Vagina (tissue), 2 donors: ENCODE measurements around the gene DNMT1. TPM values are rescaled to one million over a fixed set of nuclear protein-coding genes. Genes with fewer than 3 reads are reported as not detected.
"Not testable (repeated sequence)": the region's sequence is repeated elsewhere in the genome, so short reads cannot be mapped to it uniquely, and the experiment has no call there.

Experiments
- DNase-seq, 2 donors: peaks; one replicate each; pipeline ENCODE4 v3.0.0-alpha.2; 2017; ENCODE audit errors: extremely low spot score in 2 of 2
- H3K27ac ChIP-seq: fragments of 200-600 bp; sonication (generic); one replicate; pipeline ENCODE4 v1.5.1; 2019
- H3K27me3 ChIP-seq: fragments of 200-600 bp; sonication (generic); one replicate; pipeline ENCODE4 v1.5.1; 2019
- H3K36me3 ChIP-seq, 2 donors: fragments of 200-600 bp; sonication (generic); one replicate each; pipeline ENCODE4 v1.5.1; 2017 to 2019
- H3K4me1 ChIP-seq: fragments of 200-600 bp; sonication (generic); one replicate; pipeline ENCODE4 v1.5.1; 2019
- H3K4me3 ChIP-seq, 2 donors: fragments of 200-600 bp; sonication (generic); 1 replicate in 1 of 2; 2 replicates in 1 of 2; pipeline ENCODE4 v1.5.1; 2016 to 2019
- H3K9me3 ChIP-seq: fragments of 200-600 bp; sonication (generic); one replicate; pipeline ENCODE4 v1.5.1; 2019
- CTCF ChIP-seq, 3 experiments: fragments of 450-650 bp in 2 of 3; fragments of 200-600 bp in 1 of 3; sonication (generic) in 1 of 3; IDR thresholded peaks; one replicate each; pipeline ENCODE4 v1.5.1; 2017 to 2019; ENCODE audit warnings: antibody characterized with exemption in 3 of 3, mild to moderate bottlenecking in 2 of 3, moderate library complexity in 2 of 3
- POLR2A ChIP-seq, 2 donors: fragments of 450-650 bp; IDR thresholded peaks; one replicate each; pipeline ENCODE4 v1.6.1; 2017; ENCODE audit warnings: antibody characterized with exemption in 2 of 2, mild to moderate bottlenecking in 2 of 2, moderate library complexity in 2 of 2
- POLR2AphosphoS5 ChIP-seq, 2 donors: sonication (generic); formaldehyde crosslinking; IDR thresholded peaks; one replicate each; pipeline ENCODE4 v1.9.0; 2017; ENCODE audit warnings: antibody characterized with exemption in 2 of 2, mild to moderate bottlenecking in 2 of 2, low read depth in 1 of 2; ENCODE audit not compliant: insufficient read depth in 1 of 2
- intact Hi-C: fragments of 100-400 bp; cut with DNase I; formaldehyde crosslinking; loops from one replicate; pipeline ENCODE4 v1.15.1; 2023
- total RNA-seq: library from RNA; depleted of rRNA; stranded (reverse); fragments of >200 nt; gene quantifications from one replicate; pipeline ENCODE4 v1.2.3, GENCODE V29; 2016

The DNMT1 gene
- total RNA-seq, 1 donor from 2014 or later: 36.8 TPM

DNA sequence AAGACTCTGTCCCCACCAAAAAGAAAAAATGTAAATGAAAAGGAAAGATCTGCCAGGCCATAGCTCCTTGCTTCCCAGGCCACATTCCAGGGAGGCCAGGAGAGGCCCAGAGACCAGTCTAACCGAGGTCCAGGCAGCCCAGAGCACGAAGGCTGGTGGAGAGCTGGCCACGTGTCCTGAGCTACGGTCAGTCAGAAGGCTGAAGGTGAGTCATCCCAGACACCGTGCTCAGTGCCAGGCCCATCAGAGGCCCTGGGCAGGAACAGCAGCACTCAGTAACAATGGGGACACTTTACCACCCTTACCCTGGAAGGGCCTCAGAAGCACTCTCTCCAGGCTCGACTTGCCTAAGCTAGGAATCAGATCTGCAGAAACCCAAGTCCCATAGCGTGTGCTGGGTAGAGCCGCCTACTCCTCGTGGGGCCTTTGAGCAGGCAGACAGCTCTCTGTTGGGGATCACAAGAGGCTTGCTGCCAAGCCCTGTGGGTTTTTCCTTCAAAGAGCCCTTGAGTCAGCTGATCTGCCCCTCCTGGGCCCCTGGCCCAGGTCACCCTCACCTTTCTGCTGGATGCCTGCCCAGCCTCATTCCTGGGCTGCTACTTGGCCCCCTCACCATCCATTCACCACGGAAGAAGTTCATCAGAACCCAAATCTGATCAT, 11.6 kb upstream of the DNMT1 start:
- no peak overlapping the region for H3K27ac ChIP-seq
- no peak for TF ChIP-seq CTCF (IDR thresholded peaks at IDR 0.05)
- no peak for TF ChIP-seq POLR2AphosphoS5 (IDR thresholded peaks at IDR 0.05; ENCODE audit: insufficient read depth in 1 of 2, low read depth in 1 of 2)
- TF ChIP-seq POLR2A (IDR thresholded peaks at IDR 0.05): no peak
- DNase-seq: no peak
- H3K27me3 ChIP-seq: no peaks in the 10 kb centered on the region
- no peak overlapping the region for H3K4me3 ChIP-seq
- intact Hi-C loops: no loop called here
- no peaks in the 10 kb centered on the region for H3K36me3 ChIP-seq
- no peaks in the 10 kb centered on the region for H3K4me1 ChIP-seq
- H3K9me3 ChIP-seq: no peaks in the 10 kb centered on the region

GRCh38 chr19:10205636-10206035, 10.9 kb upstream of the DNMT1 start:
- no peaks in the 10 kb centered on the region for H3K27me3 ChIP-seq
- H3K4me3 ChIP-seq: no peak overlapping the region
- intact Hi-C loops: no loop called here
- H3K9me3 ChIP-seq: no peaks in the 10 kb centered on the region
- H3K27ac ChIP-seq: no peak overlapping the region
- no peaks in the 10 kb centered on the region for H3K4me1 ChIP-seq
- TF ChIP-seq POLR2A (IDR thresholded peaks at IDR 0.05) (no peak), CTCF (IDR thresholded peaks at IDR 0.05) (no peak), POLR2AphosphoS5 (IDR thresholded peaks at IDR 0.05; ENCODE audit: insufficient read depth in 1 of 2, low read depth in 1 of 2) (no peak)
- no peak for DNase-seq
- no peaks in the 10 kb centered on the region for H3K36me3 ChIP-seq

GRCh38 chr19:10203686-10204085, 8.9 kb upstream of the DNMT1 start:
- Histone ChIP-seq H3K27ac (no peak overlapping the region), H3K27me3 (no peaks in the 10 kb centered on the region), H3K4me3 (no peak overlapping the region), H3K4me1 (no peaks in the 10 kb centered on the region), H3K36me3 (no peaks in the 10 kb centered on the region), H3K9me3 (no peaks in the 10 kb centered on the region)
- no peak for TF ChIP-seq POLR2A (IDR thresholded peaks at IDR 0.05)
- TF ChIP-seq POLR2AphosphoS5 (IDR thresholded peaks at IDR 0.05; ENCODE audit: insufficient read depth in 1 of 2, low read depth in 1 of 2): no peak
- no peak for TF ChIP-seq CTCF (IDR thresholded peaks at IDR 0.05)
- no peak for DNase-seq
- intact Hi-C loops: no loop called here

DNA sequence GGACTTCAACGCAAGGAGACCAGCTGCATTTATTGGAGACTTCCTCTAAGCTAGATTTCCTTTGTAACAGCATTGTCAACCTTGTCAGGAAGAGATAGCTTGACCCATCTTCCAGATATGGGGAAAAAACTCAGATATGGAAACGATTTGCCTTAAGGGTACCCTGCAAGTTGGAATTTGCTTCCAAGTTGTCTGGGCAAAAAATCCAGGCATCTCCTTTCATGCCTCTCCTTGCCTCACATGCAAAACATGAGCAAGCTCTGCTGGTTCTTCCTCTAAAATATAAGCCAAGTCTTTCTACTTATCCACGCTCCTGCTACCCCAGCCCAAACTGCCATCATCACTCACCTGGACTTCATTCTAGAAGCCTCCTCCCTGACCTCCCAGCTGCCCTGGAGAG, 6.4 kb upstream of the DNMT1 start:
- Histone ChIP-seq H3K4me3 (no peak overlapping the region), H3K36me3 (no peaks in the 10 kb centered on the region), H3K27ac (no peak overlapping the region), H3K9me3 (no peaks in the 10 kb centered on the region), H3K4me1 (no peaks in the 10 kb centered on the region), H3K27me3 (no peaks in the 10 kb centered on the region)
- intact Hi-C loops: no loop called here
- DNase-seq: no peak
- TF ChIP-seq POLR2AphosphoS5 (IDR thresholded peaks at IDR 0.05; ENCODE audit: insufficient read depth in 1 of 2, low read depth in 1 of 2): no peak
- no peak for TF ChIP-seq CTCF (IDR thresholded peaks at IDR 0.05)
- TF ChIP-seq POLR2A (IDR thresholded peaks at IDR 0.05): no peak

DNA sequence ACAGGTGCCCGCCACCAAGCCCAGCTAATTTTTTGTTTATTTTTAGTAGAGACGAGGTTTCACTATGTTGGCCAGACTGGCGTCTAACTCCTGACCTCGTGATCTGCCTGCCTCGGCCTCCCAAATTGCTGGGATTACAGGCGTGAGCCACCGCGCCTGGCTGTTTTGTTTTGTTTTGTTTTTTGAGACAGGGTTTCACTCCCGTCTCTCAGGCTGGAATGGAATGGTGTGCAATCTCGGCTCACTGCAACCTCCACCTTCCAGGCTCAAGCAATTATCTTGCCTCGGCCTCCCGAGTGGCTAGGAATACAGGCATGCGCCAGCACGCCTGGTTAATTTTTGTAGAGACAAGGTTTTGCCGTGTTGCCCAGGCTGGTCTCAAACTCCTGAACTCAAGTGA, 5.3 kb upstream of the DNMT1 start:
- H3K4me3 ChIP-seq, H3K27me3 ChIP-seq, H3K4me1 ChIP-seq, intact Hi-C loops, H3K36me3 ChIP-seq, H3K9me3 ChIP-seq, DNase-seq, H3K27ac ChIP-seq: not testable (repeated sequence)

DNA sequence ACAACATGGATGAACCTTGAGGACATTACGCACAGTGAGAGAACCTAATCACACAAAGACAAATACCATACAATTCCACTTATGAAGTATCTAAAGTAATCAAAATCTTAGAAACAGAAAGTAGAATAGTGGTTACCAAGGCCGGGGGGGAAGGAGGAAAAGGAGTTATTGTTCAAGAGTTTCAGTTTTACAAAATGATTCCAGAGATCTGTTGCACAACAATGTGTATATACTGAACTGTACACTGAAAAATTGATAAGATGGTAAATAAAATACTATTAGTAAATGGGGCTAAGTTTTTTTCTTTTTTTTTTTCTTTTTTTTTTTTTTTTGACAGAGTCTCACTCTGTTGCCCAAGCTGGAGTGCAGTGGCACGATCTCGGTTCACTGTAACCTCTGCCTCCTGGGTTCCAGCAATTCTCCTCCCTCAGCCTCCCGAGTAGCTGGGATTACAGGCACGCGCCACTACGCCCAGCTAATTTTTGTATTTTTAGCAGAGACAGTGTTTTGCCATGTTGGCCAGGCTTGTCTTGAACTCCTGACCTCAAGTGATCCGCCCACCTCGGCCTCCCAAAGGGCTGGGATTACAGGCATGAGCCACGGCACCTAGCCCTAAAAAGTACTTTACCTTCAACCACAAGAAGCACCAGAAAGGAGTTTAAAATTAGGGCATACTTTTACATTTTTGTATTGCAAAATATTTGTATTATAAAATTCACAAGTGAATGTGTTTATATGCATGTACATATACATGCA, 4.3 kb upstream of the DNMT1 start:
- H3K9me3 ChIP-seq, DNase-seq, H3K4me3 ChIP-seq, H3K27me3 ChIP-seq, H3K4me1 ChIP-seq, H3K27ac ChIP-seq, H3K36me3 ChIP-seq, intact Hi-C loops: not testable (repeated sequence)
